Activated naive CD8-positive, alpha-beta T cell (primary cell): ENCODE measurements around the gene PRPF6.
A peak's percentile ranks its signal among the peaks of the same experiment; 100 is the strongest.

Experiments
- H3K27ac Mint-ChIP-seq: one replicate; pipeline ENCODE4 v1.8.0; 2021; ENCODE audit warnings: mixed read lengths
- H3K27me3 Mint-ChIP-seq: one replicate; pipeline ENCODE4 v1.8.0; 2021; ENCODE audit warnings: mixed read lengths
- H3K36me3 Mint-ChIP-seq: one replicate; pipeline ENCODE4 v1.8.0; 2021; ENCODE audit warnings: mixed read lengths
- H3K4me1 Mint-ChIP-seq: one replicate; pipeline ENCODE4 v1.8.0; 2021; ENCODE audit warnings: low read depth, mixed read lengths
- H3K4me3 Mint-ChIP-seq: one replicate; pipeline ENCODE4 v1.8.0; 2021; ENCODE audit warnings: mild to moderate bottlenecking, mixed read lengths
- H3K9me3 Mint-ChIP-seq: one replicate; pipeline ENCODE4 v1.8.0; 2021; ENCODE audit warnings: low read depth, mixed read lengths

The PRPF6 gene

GRCh38 chr20:64049060-64049877 is 68.3 kb downstream of the PRPF6 start, which contains the start of gene SOX18:
TSS of gene SOX18 (minus strand) at chr20:64049639. CDS start at chr20:64049516, 123 bp downstream.
- peaks cover 14% of the 10 kb centered on the region for H3K4me1 Mint-ChIP-seq
- no peak within 1 kb of the TSS for H3K27ac Mint-ChIP-seq
- H3K9me3 Mint-ChIP-seq: no peaks in the 10 kb centered on the region
- H3K36me3 Mint-ChIP-seq: no peaks in the 10 kb centered on the region
- H3K4me3 Mint-ChIP-seq: peak within 1 kb of the TSS; percentile 56
- peaks cover 10% of the 10 kb centered on the region for H3K27me3 Mint-ChIP-seq

- H3K9me3 Mint-ChIP-seq: no peaks in the 10 kb centered on the region
Observed at GRCh38 chr20:64049878-64050260, 68.9 kb downstream of the PRPF6 start.

GRCh38 chr20:64050261-64051032 is 69.5 kb downstream of the PRPF6 start:
- H3K36me3 Mint-ChIP-seq: no peaks in the 10 kb centered on the region
- H3K27me3 Mint-ChIP-seq: peaks cover 12% of the 10 kb centered on the region
- peak overlapping the region; percentile 42 for H3K4me3 Mint-ChIP-seq
- no peaks in the 10 kb centered on the region for H3K9me3 Mint-ChIP-seq
- peaks cover 9% of the 10 kb centered on the region for H3K4me1 Mint-ChIP-seq
- H3K27ac Mint-ChIP-seq: no peak overlapping the region

More at GRCh38 chr20:64049878-64050260, 68.9 kb downstream of the PRPF6 start:
- Mint-ChIP-seq H3K4me1 (peaks cover 9% of the 10 kb centered on the region), H3K36me3 (no peaks in the 10 kb centered on the region), H3K27ac (no peak overlapping the region), H3K4me3 (no peak overlapping the region), H3K27me3 (peaks cover 12% of the 10 kb centered on the region)

DNA sequence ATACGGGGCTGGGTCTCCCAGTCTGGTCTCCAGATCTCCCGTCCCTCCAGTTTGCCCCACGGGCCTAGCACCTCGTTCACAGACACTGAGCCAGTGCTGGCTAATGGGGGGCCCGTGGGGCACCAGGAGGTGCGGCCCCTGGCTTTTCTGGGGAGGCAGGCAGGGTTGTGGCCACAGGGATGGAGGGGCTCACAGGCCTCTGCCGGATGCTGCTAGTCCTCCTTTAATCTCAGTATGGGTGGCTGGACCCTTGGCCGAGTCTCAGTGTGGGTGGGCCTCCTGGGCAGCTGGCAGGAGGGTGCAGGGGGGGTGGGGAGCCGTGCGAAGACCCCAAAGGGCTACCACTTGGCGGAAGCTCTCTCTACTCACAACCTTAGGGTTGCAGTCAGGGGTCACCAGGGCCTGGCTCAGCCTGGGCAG is 70.1 kb downstream of the PRPF6 start:
- Mint-ChIP-seq H3K36me3 (no peaks in the 10 kb centered on the region), H3K4me1 (peaks cover 6% of the 10 kb centered on the region), H3K27me3 (peaks cover 10% of the 10 kb centered on the region), H3K4me3 (no peak overlapping the region), H3K9me3 (no peaks in the 10 kb centered on the region), H3K27ac (no peak overlapping the region)

DNA sequence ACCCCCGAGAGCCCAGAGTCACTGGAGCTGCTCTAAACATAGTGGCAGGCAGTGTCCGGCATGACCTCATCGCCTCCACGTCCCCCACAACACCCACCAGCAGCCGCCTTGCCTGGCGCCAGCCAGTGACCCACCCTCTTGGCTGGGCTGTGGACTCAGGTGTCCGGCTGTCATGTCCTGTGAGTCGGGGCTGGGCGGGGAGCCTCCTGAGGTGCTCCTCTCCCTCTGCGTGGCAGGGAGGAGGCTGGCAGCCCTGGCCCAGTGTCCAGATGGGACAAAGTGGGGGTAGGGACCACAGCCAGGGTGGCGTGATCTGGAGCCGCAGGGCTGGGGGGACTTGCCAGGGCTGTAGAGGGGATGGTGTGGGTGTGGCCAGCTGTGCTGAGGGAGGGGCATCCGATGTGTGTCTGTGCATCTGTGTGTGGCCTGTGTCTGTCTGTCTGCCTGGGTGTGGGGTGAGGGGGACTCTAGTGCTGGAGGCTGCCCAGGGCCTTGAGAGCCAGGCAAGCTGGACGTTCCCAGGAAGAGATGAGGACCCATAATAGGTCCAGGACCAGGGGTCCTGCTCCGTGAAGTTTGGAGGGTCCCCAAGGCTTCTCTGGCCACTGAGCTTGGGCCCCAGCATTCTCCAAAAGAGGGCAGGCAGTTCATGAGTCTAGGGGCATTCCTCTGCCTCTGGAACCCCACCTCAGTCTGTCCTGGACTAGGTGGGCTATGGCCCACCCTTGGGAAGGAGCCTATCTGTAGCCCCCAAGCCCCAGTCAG is 70.8 kb downstream of the PRPF6 start:
- Mint-ChIP-seq H3K9me3 (no peaks in the 10 kb centered on the region), H3K27me3 (peaks cover 6% of the 10 kb centered on the region), H3K4me3 (no peak overlapping the region), H3K36me3 (no peaks in the 10 kb centered on the region), H3K4me1 (peaks cover 1% of the 10 kb centered on the region), H3K27ac (no peak overlapping the region)

- no peaks in the 10 kb centered on the region for H3K36me3 Mint-ChIP-seq
- peaks cover 6% of the 10 kb centered on the region for H3K27me3 Mint-ChIP-seq
- H3K9me3 Mint-ChIP-seq: no peaks in the 10 kb centered on the region
- no peak overlapping the region for H3K4me3 Mint-ChIP-seq
- no peak overlapping the region for H3K27ac Mint-ChIP-seq
- peaks cover 5% of the 10 kb centered on the region for H3K4me1 Mint-ChIP-seq
Observed at GRCh38 chr20:64052326-64052722, 71.4 kb downstream of the PRPF6 start.

- Mint-ChIP-seq H3K27me3 (peaks cover 6% of the 10 kb centered on the region), H3K9me3 (no peaks in the 10 kb centered on the region), H3K27ac (no peak overlapping the region), H3K36me3 (no peaks in the 10 kb centered on the region), H3K4me1 (peaks cover 8% of the 10 kb centered on the region), H3K4me3 (no peak overlapping the region)
Observed at GRCh38 chr20:64052987-64053840, 72.3 kb downstream of the PRPF6 start.

DNA sequence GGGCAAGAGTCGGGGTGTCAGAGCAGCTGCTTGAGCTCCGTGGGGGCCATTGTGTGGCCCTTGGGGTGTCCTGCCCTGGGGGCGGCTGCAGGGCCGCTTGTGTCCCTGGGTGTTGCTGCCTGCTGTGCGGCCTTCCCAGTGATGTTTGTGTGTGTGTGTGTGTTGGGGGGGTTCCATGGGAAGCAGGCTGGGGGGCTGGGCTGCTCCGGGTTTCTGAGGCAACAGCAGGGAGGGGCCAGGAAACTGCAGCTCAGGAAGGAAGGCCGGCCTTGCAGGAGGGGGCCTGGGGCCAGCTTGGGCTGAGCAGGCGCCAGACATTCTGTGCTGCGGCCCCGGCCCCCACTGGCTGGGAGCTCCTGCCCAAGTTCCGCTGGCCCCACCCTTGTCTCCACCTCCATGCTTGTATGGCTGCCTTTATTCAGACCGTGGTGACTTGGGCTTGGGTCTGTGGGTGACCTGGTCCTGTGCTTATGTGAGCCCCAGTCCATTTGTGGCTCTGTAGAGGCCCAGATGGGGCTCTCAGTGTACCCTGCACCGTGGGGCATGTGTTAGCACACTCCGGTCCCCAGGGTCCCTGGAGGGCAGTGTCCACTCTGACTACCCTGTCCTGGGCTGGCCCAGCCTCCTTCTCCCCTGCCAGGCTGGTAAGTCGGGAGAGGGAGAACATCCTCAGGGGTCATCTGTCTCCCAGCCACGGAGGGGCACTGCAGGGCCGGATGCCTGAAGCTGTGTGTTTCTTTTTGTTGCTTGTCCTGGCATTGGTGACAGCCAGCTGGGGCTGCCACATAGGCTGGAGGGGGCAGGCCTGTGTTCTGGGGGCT is 73.1 kb downstream of the PRPF6 start:
- H3K27ac Mint-ChIP-seq: no peak overlapping the region
- H3K36me3 Mint-ChIP-seq: no peaks in the 10 kb centered on the region
- peaks cover 9% of the 10 kb centered on the region for H3K4me1 Mint-ChIP-seq
- H3K27me3 Mint-ChIP-seq: peaks cover 6% of the 10 kb centered on the region
- no peak overlapping the region for H3K4me3 Mint-ChIP-seq
- H3K9me3 Mint-ChIP-seq: no peaks in the 10 kb centered on the region

DNA sequence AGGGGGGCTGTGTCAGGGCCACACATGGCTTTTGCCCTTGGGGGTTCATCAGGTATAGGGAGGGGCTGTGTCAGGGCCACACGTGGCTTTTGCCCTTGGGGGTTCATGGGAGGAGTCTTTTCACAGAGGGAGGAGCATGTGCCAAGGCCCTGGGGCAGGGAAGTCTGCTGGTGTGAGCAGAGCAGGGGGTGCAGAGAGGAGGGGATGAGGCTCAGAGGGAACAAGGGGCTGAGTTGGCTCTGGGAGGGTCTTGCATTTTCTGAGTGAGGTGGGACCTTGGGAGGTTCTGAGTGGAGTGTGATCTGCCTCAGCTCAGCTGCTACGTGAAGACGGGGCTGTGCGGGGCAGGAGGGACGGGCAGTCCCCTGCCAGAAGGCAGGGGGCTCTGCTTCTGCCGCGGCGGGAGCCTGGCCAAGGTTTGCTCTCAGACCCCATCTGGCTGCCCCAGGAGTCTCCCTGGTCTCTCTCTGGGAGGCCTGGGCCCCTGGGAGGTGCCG is 74.5 kb downstream of the PRPF6 start:
- peaks cover 6% of the 10 kb centered on the region for H3K27me3 Mint-ChIP-seq
- H3K4me1 Mint-ChIP-seq: peaks cover 9% of the 10 kb centered on the region
- no peaks in the 10 kb centered on the region for H3K9me3 Mint-ChIP-seq
- H3K4me3 Mint-ChIP-seq: no peak overlapping the region
- no peak overlapping the region for H3K27ac Mint-ChIP-seq
- H3K36me3 Mint-ChIP-seq: no peaks in the 10 kb centered on the region

GRCh38 chr20:64055893-64056638 is 75.1 kb downstream of the PRPF6 start:
- Mint-ChIP-seq H3K27me3 (peaks cover 6% of the 10 kb centered on the region), H3K4me1 (peaks cover 9% of the 10 kb centered on the region), H3K27ac (no peak overlapping the region), H3K4me3 (no peak overlapping the region), H3K9me3 (no peaks in the 10 kb centered on the region), H3K36me3 (no peaks in the 10 kb centered on the region)

- Mint-ChIP-seq H3K4me3 (no peak overlapping the region), H3K9me3 (no peaks in the 10 kb centered on the region), H3K27ac (no peak overlapping the region), H3K4me1 (peaks cover 9% of the 10 kb centered on the region), H3K27me3 (peaks cover 6% of the 10 kb centered on the region), H3K36me3 (no peaks in the 10 kb centered on the region)
Observed at GRCh38 chr20:64056639-64056888, 75.6 kb downstream of the PRPF6 start.

DNA sequence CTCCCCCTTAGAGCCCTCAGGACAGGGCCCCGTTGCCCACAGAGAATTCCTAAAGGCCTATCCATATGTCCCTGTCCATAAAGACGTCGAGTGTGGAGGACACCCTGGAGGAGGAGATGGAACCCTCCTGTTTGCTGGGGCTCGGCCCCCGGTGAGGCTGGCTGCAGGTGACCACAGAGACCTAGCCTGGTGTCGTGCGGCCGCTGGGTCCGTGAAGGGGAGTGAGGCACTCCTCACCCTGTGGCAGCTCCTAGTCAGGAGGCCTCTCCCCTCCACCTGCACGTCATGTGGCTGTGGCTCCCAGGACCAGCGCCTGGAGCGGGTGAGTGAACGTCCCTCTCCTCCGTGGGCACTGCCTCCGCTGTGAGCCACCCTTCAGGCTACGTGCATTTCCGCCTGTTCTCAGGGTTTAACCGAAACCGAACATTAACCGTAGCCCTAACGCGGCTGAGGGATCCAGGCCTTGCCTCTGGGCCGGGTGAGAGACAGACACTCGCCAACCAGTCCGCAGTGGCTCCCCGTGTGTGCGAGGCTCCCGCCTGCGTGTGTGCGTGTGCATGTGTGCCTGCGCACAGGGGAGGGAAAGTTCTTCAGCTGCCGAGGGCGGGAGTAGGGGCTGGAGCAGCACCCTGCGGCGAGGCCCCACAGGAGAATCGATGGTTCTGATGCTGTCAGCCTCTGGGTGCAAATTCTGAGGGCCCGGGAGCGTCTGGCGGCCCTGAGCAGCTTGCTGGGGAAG is 76.1 kb downstream of the PRPF6 start:
- Mint-ChIP-seq H3K9me3 (no peaks in the 10 kb centered on the region), H3K27ac (no peak overlapping the region), H3K36me3 (no peaks in the 10 kb centered on the region), H3K4me1 (peaks cover 11% of the 10 kb centered on the region), H3K4me3 (peak overlapping the region; percentile 5), H3K27me3 (peaks cover 4% of the 10 kb centered on the region)
